Lower leg skin (tissue), 3 donors: Measurements from ENCODE around the gene NSUN3.

Experiments
- POLR2A ChIP-seq, 2 donors: fragments of 450-650 bp; IDR thresholded peaks; one replicate each; pipeline ENCODE4 v1.6.1; 2016 to 2017; ENCODE audit warnings: antibody characterized with exemption in 2 of 2, mild to moderate bottlenecking in 1 of 2, moderate library complexity in 1 of 2
- TF ChIP-seq, protein P1 (sequence below), 3 donors: fragments of 450-650 bp; IDR thresholded peaks; one replicate each; pipeline ENCODE4 v1.5.1; 2016; ENCODE audit warnings: antibody characterized with exemption in 3 of 3, mild to moderate bottlenecking in 3 of 3, moderate library complexity in 2 of 3

DNA sequence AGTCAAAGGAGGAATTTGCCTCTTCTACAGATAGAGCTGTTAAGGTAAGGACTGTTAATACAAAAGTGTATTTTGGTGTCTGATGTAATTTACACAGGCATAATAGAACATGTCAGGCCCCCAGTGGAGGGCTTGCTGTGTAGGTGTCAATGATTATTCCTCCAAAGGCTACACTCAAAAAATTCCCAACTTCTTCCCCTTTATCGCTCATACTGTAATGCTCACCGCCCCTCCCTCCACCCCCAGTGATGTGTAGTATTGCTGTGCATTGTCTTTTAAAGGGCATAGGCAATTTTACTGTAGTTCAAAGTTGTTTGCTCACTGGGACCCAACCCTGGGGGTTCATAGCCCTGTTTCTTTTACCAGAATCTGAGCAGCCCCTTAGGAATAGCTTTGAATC is 32.2 kb downstream of the NSUN3 start:
- no peak for TF ChIP-seq POLR2A (IDR thresholded peaks at IDR 0.05)
- TF ChIP-seq, protein P1, sequence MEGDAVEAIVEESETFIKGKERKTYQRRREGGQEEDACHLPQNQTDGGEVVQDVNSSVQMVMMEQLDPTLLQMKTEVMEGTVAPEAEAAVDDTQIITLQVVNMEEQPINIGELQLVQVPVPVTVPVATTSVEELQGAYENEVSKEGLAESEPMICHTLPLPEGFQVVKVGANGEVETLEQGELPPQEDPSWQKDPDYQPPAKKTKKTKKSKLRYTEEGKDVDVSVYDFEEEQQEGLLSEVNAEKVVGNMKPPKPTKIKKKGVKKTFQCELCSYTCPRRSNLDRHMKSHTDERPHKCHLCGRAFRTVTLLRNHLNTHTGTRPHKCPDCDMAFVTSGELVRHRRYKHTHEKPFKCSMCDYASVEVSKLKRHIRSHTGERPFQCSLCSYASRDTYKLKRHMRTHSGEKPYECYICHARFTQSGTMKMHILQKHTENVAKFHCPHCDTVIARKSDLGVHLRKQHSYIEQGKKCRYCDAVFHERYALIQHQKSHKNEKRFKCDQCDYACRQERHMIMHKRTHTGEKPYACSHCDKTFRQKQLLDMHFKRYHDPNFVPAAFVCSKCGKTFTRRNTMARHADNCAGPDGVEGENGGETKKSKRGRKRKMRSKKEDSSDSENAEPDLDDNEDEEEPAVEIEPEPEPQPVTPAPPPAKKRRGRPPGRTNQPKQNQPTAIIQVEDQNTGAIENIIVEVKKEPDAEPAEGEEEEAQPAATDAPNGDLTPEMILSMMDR (IDR thresholded peaks at IDR 0.05), result no peak
